Thoracic aorta (tissue), 2 donors: ENCODE results near the gene CFAP54. TPM values are rescaled to one million over a fixed set of nuclear protein-coding genes. Genes with fewer than 3 reads are reported as not detected.

Experiments
- ATAC-seq: fragments of 150-250 bp; one replicate; pipeline ENCODE4 v1.8.0; 2017; ENCODE audit warnings: low read depth; ENCODE audit not compliant: insufficient number of reproducible peaks, low FRiP score
- DNase-seq: peaks from one replicate; pipeline ENCODE4 v3.0.0-alpha.2; 2020; ENCODE audit warnings: low spot score
- H3K27ac ChIP-seq, 2 donors: fragments of 200-600 bp; sonication (generic); 1 replicate in 1 of 2; 2 replicates in 1 of 2; pipeline ENCODE4 v1.5.1; 2016; ENCODE audit warnings: mild to moderate bottlenecking in 2 of 2, moderate library complexity in 2 of 2
- H3K27me3 ChIP-seq: fragments of 200-600 bp; sonication (generic); replicated peaks from 2 replicates; pipeline ENCODE4 v1.6.0; 2016; ENCODE audit warnings: mild to moderate bottlenecking; ENCODE audit not compliant: insufficient read depth
- H3K36me3 ChIP-seq: fragments of 200-600 bp; sonication (generic); one replicate; pipeline ENCODE4 v1.5.1; 2016
- H3K4me1 ChIP-seq, 2 donors: fragments of 200-600 bp; sonication (generic); 1 replicate in 1 of 2; 2 replicates in 1 of 2; pipeline versions ENCODE4 v1.5.1 to v1.6.0; 2016; ENCODE audit warnings: low read depth in 2 of 2, mild to moderate bottlenecking in 1 of 2; ENCODE audit not compliant: control insufficient read depth in 1 of 2
- H3K4me3 ChIP-seq: fragments of 200-600 bp; sonication (generic); 2 replicates; pipeline ENCODE4 v1.5.1; 2016; ENCODE audit warnings: mild to moderate bottlenecking
- H3K9me3 ChIP-seq: fragments of 200-600 bp; sonication (generic); 2 replicates; pipeline ENCODE4 v1.5.1; 2016
- CTCF ChIP-seq: fragments of 200-600 bp; sonication (generic); IDR thresholded peaks from one replicate; pipeline ENCODE4 v1.5.1; 2019; ENCODE audit warnings: antibody characterized with exemption
- total RNA-seq, 2 donors: library from RNA; depleted of rRNA; stranded (reverse); fragments of >200 nt; gene quantifications; one replicate each; pipeline versions ENCODE4 v1.1.0 to v1.2.3, GENCODE V29; 2016

The CFAP54 gene
- total RNA-seq, 2 donors from 2014 or later = 1.1 to 4.2 TPM

- Histone ChIP-seq H3K27ac (no peak overlapping the region), H3K4me3 (no peak overlapping the region), H3K36me3 (no peaks in the 10 kb centered on the region), H3K4me1 (no peaks in the 10 kb centered on the region), H3K27me3 (no peaks in the 10 kb centered on the region), H3K9me3 (no peaks in the 10 kb centered on the region)
- TF ChIP-seq CTCF = no peak
- ATAC-seq = no peak
- no peak for DNase-seq
Measured at GRCh38 chr12:96870946-96871345, 381.6 kb downstream of the CFAP54 start.

- H3K4me1 ChIP-seq = no peaks in the 10 kb centered on the region
- TF ChIP-seq CTCF = no peak
- DNase-seq (no peak), ATAC-seq (no peak)
- no peak overlapping the region for H3K27ac ChIP-seq
- H3K36me3 ChIP-seq = no peaks in the 10 kb centered on the region
- H3K27me3 ChIP-seq = no peaks in the 10 kb centered on the region
- H3K4me3 ChIP-seq = no peak overlapping the region
- no peaks in the 10 kb centered on the region for H3K9me3 ChIP-seq
Measured at GRCh38 chr12:96872961-96873360, 383.6 kb downstream of the CFAP54 start.

- Histone ChIP-seq H3K27me3 (no peaks in the 10 kb centered on the region), H3K9me3 (no peaks in the 10 kb centered on the region), H3K4me3 (no peak overlapping the region), H3K36me3 (no peaks in the 10 kb centered on the region), H3K4me1 (no peaks in the 10 kb centered on the region), H3K27ac (no peak overlapping the region)
- no peak for TF ChIP-seq CTCF
- ATAC-seq (no peak), DNase-seq (no peak)
Measured at GRCh38 chr12:96874211-96874610, 384.8 kb downstream of the CFAP54 start.

- no peaks in the 10 kb centered on the region for H3K36me3 ChIP-seq
- ATAC-seq = no peak
- no peak overlapping the region for H3K4me3 ChIP-seq
- no peak for DNase-seq
- TF ChIP-seq CTCF = no peak
- no peak overlapping the region for H3K27ac ChIP-seq
- no peaks in the 10 kb centered on the region for H3K9me3 ChIP-seq
- H3K4me1 ChIP-seq = no peaks in the 10 kb centered on the region
- H3K27me3 ChIP-seq = no peaks in the 10 kb centered on the region
Measured at GRCh38 chr12:96876966-96877365, 387.6 kb downstream of the CFAP54 start.

GRCh38 chr12:96878704-96879103 is 389.3 kb downstream of the CFAP54 start:
- DNase-seq = no peak
- Histone ChIP-seq H3K4me1 (no peaks in the 10 kb centered on the region), H3K36me3 (no peaks in the 10 kb centered on the region), H3K9me3 (no peaks in the 10 kb centered on the region), H3K27me3 (no peaks in the 10 kb centered on the region), H3K4me3 (no peak overlapping the region), H3K27ac (no peak overlapping the region)
- TF ChIP-seq CTCF = no peak
- ATAC-seq = no peak
